ENCODE data around the gene SCEL.
A peak's percentile ranks its signal among the peaks of the same experiment; 100 is the strongest.

SCEL gene, protein sequence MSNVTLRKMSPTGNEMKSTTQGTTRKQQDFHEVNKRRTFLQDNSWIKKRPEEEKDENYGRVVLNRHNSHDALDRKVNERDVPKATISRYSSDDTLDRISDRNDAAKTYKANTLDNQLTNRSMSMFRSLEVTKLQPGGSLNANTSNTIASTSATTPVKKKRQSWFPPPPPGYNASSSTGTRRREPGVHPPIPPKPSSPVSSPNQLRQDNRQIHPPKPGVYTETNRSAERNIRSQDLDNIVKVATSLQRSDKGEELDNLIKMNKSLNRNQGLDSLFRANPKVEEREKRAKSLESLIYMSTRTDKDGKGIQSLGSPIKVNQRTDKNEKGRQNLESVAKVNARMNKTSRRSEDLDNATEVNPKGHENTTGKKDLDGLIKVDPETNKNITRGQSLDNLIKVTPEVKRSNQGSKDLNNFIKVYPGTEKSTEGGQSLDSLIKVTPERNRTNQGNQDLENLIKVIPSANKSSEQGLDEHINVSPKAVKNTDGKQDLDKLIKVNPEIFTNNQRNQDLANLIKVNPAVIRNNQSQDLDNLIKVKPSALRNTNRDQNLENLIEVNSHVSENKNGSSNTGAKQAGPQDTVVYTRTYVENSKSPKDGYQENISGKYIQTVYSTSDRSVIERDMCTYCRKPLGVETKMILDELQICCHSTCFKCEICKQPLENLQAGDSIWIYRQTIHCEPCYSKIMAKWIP

DNA sequence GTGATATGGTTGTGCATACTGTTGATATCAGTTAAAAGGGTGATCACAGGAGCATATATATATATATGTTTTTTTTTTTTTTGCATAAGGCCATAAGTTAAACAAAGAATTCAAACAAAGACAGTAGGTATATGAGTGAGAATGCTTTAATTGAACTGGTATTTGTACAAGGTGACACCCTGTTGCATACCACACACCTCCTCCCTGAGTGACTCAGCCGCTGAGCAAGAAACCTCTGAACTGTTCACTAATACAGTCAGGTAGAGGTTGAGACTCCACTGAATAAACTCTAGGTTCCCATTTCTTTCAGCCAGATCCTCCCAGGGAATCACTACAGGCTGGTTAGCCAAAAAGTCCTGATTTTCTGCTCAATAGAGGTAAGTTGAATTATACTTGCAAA, at the start of gene SCEL:
Gene SCEL (plus strand): TSS at position 259 of the 400 bp plus-strand sequence. CDS start 20,170 bp downstream, outside the sequence.
- H3K4me3 ChIP-seq (ENCODE audit: low read length) = no peak within 1 kb of the TSS
- TF ChIP-seq, protein P1, sequence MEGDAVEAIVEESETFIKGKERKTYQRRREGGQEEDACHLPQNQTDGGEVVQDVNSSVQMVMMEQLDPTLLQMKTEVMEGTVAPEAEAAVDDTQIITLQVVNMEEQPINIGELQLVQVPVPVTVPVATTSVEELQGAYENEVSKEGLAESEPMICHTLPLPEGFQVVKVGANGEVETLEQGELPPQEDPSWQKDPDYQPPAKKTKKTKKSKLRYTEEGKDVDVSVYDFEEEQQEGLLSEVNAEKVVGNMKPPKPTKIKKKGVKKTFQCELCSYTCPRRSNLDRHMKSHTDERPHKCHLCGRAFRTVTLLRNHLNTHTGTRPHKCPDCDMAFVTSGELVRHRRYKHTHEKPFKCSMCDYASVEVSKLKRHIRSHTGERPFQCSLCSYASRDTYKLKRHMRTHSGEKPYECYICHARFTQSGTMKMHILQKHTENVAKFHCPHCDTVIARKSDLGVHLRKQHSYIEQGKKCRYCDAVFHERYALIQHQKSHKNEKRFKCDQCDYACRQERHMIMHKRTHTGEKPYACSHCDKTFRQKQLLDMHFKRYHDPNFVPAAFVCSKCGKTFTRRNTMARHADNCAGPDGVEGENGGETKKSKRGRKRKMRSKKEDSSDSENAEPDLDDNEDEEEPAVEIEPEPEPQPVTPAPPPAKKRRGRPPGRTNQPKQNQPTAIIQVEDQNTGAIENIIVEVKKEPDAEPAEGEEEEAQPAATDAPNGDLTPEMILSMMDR (conservative IDR thresholded peaks at IDR 0.05; ENCODE audit: low read depth, low read length) = no peak
- DNase-seq (ENCODE audit: low read depth) = no peak

DNA sequence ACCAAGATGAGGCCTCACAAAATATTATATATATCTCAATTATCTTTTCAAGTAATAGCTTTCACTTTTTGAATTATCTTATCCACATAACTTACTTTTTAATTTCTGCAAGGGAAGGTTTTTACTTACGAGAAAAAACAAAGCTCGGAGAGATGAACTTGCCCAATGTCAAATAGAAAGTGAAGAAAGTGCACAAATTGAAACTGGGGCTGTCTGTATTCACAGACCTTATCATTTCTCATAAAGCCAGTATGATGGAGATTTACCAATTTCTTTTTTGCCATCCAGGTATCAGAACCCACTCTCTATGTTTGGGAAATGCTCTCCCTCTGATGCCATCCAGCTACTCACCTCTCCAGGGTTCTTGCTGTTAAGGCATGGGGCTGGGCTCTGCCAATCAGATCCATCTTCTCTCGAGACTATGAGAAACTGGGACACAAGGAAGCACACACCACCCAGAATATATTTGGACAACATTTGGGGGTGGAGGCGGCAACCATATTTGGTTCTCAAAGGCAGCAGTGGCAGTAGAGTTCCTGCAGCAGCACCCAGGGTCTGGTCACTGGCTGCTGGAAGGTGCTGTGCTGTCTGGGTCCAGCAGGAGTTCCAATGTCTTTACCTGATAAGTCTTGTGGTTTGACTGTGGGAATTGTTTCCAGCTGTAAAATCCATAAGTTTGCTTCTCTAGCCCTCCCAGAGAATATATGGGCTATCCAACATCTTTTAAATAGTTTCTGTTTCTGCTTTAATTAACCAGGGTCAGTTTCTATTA, 45.8 kb upstream of the SCEL start:
- TF ChIP-seq, protein P1 (conservative IDR thresholded peaks at IDR 0.05; ENCODE audit: low read depth, low read length) = no peak
- H3K4me3 ChIP-seq (ENCODE audit: low read length) = no peak overlapping the region
- no peak for DNase-seq (ENCODE audit: low read depth)

DNA sequence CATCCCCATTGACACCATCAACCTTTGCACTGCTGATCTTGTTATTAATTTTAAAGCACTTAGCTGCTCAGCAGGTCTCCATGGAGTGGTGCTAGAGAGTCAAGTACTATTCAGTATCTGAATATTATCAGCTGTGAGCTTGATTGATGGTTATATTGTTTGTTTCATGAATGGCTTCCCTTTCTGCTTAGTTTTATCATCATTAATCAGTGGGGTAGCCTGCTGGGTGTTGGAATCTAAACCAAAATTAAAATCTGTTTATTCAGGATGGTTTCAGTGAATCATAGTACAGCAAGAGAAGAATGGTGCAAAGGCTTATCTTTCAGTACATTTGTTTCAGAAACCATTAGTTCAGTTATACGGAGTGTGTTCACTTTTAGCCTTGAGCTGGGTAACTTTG, 42.5 kb upstream of the SCEL start:
- no peak overlapping the region for H3K4me3 ChIP-seq (ENCODE audit: low read length)
- no peak for DNase-seq (ENCODE audit: low read depth)
- TF ChIP-seq, protein P1 (conservative IDR thresholded peaks at IDR 0.05; ENCODE audit: low read depth, low read length) = peak; percentile 71

DNA sequence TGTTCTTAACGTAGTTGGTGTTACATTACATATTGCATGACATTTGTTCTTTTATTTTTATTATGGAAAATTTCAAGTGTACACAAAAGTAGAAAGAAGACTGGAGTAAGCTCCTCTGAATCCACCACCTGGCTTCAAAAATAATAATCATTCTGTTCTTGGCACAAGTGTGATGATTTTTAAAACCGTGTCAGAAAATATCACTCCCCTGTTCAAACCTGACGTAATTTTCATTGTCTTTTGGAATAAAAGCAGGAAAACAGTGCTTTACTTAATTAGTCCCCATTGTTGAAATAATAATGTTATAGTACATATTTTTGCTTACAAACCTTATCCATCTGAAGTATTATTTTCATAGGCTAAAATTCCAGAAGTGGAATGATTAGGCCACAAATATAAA, 41.3 kb upstream of the SCEL start:
- TF ChIP-seq, protein P1 (conservative IDR thresholded peaks at IDR 0.05; ENCODE audit: low read depth, low read length) = no peak
- no peak overlapping the region for H3K4me3 ChIP-seq (ENCODE audit: low read length)
- DNase-seq (ENCODE audit: low read depth) = no peak

DNA sequence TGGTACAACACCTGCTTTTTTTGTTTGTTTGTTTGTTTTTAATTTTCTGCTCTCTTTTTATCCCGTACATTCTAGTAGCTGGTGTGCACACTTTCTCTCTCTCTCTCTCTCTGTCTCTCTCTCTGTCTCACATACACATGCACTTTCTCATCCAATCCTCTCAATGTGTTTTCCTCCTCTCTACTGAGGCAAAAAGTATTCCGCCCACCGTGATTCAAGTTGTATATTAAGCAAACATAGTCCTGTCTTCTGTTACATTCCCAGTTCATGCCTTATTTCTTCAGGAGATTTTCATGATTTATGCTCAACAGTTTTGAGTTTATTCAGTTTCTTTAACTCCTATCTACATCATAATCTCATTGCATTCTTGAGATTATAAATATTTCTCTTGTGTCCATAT, 38.2 kb upstream of the SCEL start:
- no peak for DNase-seq (ENCODE audit: low read depth)
- no peak overlapping the region for H3K4me3 ChIP-seq (ENCODE audit: low read length)
- TF ChIP-seq, protein P1 (conservative IDR thresholded peaks at IDR 0.05; ENCODE audit: low read depth, low read length) = no peak

DNA sequence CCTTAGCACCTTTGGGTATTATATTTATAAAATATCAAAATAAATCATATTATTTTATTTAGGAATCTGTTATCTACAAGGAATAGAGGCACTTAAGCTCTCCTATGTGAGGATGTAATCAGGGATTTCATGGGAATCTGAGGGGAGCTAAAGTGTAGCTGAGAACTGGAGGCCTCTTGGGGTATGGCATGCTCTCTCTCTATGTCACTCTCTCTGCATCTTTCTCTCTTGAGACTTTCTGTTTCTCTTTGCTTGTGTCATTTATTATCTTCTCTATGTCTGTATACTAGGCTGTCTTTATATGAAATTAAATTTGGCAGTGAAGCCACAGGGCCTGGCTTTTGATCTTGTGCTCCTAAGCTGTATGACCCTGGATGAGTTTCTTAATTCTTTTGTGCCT, 37.7 kb upstream of the SCEL start:
- DNase-seq (ENCODE audit: low read depth) = no peak
- H3K4me3 ChIP-seq (ENCODE audit: low read length) = no peak overlapping the region
- TF ChIP-seq, protein P1 (conservative IDR thresholded peaks at IDR 0.05; ENCODE audit: low read depth, low read length) = no peak

All from retinal pigment epithelial cell (primary cell).